ENCODE data around the gene KLF18.
"Not testable (repeated sequence)": the region's sequence is repeated elsewhere in the genome, so short reads cannot be mapped to it uniquely, and the experiment has no call there.

Gene KLF18

GRCh38 chr1:44120398-44120949 is 21.0 kb downstream of the KLF18 start:
- DNase-seq (ENCODE audit: low read depth in 3 of 3), result no peak

DNA sequence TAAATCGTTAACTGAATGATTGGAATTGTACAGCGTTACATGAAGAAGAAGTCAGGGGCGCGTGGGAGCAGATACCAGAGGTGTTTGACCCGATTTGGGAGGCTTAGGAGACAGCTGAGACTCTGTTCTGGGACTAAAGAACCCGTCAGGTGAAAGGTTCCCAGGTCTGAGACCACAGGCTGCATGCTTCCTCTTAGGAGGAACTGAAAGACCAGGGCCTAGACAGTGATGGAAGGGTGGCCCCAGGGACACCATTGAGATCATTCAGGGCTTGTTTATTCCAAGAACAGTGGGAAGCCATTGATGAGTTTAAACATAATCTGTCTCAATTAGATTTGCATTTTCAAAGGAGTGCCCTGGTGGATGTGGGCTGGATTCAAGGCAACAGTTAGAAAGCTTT is 21.9 kb downstream of the KLF18 start:
- no peak for DNase-seq (ENCODE audit: low read depth in 3 of 3)

DNA sequence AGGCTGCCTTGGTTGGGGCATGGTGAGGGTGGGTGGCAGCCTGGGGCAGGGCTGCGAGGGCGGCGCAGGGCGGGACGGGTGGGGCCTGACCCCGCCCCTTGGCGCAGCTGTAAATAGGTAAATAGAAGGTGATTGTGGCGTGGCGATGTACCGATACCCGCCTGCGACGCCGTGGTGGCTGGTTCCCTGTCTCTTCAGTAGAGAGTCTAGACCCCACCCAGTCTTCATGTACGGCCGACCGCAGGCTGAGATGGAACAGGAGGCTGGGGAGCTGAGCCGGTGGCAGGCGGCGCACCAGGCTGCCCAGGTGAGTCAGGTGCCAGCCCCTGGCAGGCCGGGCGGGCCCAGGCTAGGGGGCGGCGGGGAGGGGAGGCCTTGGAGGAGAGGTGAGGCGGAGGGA is 22.7 kb downstream of the KLF18 start, which contains the start of gene KLF17:
KLF17 (plus strand) TSS at position 140 of the 400 bp plus-strand sequence; CDS start at position 227, 87 bp downstream.
- no peak for DNase-seq (ENCODE audit: low read depth in 3 of 3)

DNA sequence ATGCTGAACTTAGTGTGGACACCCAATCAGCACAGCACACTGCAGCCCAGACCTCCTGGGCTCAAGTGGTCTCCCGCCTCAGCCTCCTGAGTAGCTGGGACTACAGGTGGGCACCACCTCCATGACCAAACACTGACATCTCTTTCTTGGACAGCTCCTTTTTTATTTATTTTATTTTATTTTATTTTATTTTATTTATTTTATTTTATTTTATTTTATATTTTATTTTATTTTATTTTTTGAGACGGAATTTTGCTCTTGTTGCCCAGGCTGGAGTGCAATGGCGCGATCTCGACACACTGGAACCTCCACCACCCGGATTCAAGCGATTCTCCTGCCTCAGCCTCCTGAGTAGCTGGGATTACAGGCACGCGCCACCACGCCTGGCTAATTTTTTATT is 24.2 kb downstream of the KLF18 start:
- DNase-seq (ENCODE audit: low read depth in 3 of 3), result not testable (repeated sequence)

GRCh38 chr1:44114098-44114497 is 27.3 kb downstream of the KLF18 start:
- no peak for DNase-seq (ENCODE audit: low read depth in 3 of 3)

DNA sequence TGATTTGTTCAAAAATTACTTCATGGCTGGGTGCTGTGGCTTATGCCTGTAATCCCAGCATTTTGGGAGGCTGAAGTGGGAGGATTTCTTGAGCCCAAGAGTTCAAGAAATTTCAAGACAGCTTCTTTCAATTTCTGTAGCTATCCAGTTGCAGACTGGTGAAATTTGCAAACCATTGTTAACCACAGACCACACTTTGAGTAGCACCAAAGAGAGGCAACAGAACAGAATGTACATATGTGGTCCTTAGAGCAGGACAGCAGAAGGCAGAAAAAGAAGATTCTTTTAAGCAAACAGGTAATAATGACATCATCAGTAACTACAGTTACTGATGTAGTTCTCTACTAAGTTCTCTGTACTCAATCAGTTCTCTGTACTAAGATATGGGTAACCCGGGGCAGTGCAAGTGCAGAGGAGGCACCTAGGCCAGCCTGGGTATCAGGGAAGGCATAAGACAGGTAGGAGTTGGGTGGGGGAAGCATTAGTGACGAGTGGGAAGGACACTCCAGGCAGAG is 28.3 kb downstream of the KLF18 start:
- no peak for DNase-seq (ENCODE audit: low read depth in 3 of 3)

DNA sequence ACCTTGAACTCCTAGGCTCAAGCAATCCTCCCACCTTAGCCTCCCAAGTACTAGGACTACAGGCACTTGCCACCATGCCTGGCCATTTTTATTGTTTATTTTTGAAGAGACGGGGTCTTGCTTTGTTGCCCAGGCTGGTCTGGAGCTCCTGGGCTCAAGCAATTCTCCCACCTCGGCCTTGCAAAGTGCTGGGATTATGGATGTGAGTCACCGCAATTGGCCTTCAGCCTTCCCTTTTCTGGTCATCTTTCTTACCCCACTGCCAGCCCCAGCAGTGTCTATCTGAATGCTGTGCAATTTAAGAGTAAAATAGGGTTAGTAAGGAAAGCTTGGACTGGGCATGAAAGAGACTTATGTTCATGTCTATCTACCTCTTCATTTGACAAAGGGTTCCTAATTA is 28.9 kb downstream of the KLF18 start:
- no peak for DNase-seq (ENCODE audit: low read depth in 3 of 3)

- no peak for DNase-seq (ENCODE audit: low read depth in 3 of 3)
Measured at GRCh38 chr1:44111861-44112260, 29.6 kb downstream of the KLF18 start.

DNA sequence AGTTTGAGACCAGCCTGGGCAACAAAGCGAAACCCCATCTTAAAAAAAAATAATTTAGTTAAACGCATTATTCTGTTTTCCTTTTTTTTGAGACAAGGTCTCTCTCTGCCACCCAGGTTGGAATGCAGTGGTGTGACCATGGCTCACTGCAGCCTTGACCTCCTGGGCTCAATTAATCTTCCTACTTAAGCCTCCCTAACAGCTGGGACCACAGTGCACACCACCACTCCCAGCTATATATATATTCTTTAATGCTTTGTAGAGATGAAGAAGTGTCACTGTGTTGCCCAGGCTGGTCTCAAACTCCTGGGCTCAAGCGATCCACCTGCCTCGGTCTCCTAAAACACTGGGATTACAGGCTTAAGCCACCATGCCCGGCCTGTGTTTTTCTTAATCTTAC is 30.5 kb downstream of the KLF18 start:
- no peak for DNase-seq (ENCODE audit: low read depth in 3 of 3)

DNA sequence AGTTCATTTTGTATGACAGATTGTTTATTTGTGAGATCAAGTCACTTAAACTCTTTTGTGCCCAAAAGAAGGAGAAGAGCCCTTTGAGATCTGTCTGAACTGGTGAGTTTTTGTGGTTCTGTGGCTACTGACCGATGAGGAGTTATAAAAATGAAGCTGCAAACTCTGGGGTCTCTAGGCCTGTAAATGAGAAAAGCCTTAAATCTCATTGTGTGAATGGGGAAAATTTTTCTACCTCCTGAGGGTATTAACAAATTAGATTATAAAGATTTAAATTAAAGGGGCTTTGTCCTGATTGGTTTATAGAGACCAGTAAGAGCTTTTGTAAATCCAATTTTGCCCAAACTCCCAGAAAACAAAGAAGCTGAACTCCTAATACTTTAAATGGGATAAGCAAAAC is 32.5 kb downstream of the KLF18 start:
- DNase-seq (ENCODE audit: low read depth in 3 of 3), result no peak

DNA sequence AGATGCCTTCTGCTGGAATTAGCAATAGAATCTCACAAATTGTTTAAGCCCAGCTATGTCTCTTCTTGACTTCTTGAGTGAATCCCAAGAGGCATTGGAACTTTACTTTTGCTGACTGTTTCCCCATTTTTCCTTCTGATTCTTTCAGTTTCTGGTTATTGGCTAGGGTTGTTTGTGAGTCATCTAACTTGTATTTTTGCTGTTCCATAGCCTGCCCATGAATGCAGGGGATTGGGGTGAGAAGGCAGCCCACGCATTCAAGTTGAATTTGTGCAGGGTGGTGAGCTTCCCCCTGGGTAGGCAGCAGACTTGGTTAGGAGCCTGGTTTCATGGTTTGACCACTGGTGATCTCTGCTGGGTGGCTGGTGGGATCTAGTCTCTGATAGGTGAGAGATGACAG is 33.2 kb downstream of the KLF18 start:
- no peak for DNase-seq (ENCODE audit: low read depth in 3 of 3)

DNA sequence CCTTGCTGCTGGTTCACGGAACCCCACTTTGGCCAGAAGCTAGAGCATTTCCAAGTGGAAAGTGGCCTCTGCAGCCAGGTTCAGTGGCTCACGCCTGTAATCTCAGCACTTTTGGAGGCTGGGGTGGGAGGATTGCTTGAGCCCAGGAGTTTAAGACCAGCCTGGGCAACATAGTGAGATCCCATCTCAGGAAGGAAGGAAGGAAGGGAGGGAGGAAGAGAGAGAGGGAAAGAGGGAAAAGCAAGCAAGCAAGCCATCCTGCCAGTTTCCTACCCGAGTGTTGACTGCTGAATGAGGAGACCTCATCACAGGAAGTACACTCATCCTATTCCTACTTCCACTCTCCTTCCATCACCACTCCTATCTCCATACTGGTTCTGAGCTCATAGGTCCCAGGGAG is 35.6 kb downstream of the KLF18 start:
- DNase-seq (ENCODE audit: low read depth in 3 of 3), result no peak

- no peak for DNase-seq (ENCODE audit: low read depth in 3 of 3)
Measured at GRCh38 chr1:44103270-44104131, 37.9 kb downstream of the KLF18 start.

GRCh38 chr1:44101328-44101727 is 40.1 kb downstream of the KLF18 start:
- no peak for DNase-seq (ENCODE audit: low read depth in 3 of 3)

GRCh38 chr1:44100183-44100868 is 41.1 kb downstream of the KLF18 start:
- no peak for DNase-seq (ENCODE audit: low read depth in 3 of 3)

- no peak for DNase-seq (ENCODE audit: low read depth in 3 of 3)
Measured at GRCh38 chr1:44094047-44094446, 47.4 kb downstream of the KLF18 start.

DNA sequence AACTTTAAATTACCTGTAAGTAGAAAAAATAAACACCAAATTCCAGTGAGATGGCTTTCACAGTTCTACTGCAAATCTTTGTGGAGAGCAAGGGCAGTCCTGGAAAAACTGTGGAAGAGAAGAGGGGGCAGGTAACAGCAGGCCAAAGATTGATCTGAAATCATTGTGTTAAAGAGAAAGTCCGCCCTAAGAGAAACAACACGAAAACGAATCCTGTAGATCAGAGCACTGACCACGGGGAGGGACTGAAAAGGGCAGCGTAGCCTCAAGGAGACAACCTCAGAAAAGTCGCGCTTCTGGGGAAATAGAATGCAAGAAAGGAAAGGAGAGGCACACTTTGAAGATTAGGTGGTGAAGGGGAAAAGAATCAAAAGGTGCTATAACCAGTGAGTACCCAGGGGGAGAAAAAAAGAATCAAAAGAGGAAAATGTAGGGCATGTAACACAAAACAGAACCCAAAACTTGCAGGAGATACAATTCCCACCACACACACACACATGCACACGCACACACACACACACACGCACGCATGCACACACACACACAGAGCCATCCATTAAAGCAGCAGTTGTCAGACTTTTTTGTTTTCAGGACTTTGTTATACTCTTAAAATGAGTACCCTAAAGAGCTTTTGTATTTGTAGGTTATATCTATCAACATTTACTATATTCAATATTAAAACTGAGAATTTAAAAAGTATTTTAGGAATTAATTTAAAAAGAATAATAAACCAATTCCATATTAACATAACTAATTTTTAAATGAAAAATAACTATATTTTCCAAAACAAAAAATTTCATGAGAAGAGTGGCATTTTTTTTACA is 50.8 kb downstream of the KLF18 start:
- DNase-seq (ENCODE audit: low read depth in 3 of 3), result no peak

DNA sequence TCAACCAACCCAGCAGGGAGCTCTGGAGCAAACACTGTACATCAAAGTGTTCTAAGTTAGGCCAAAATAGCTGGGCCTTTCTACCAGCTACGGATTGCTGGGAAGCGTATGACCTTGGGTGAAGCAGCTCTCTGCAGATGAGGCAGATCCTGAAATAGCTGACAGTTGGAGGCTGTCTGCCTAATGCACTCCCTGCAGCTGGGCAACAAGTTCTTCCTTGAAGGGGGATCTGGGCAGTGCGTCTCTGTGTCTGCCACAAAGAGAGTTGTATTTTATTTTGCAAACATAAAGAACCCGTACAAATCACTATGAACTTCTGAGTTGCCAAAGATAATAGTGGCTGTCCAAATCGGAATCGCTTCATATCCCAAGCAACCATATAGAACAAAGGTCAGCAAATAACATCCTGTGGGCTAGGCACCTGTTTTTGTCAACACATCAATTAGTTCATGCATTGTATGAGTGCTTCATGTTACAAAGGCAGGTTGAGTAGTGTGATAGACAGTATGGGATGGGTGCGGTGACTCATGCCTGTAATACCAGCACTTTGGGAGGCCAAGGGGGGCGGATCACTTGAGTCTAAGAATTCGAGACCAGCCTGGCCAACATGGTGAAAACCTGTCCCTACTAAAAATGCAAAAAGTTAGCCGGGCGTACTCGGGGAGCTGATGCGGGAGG is 51.9 kb downstream of the KLF18 start:
- DNase-seq (ENCODE audit: low read depth in 3 of 3), result no peak

Data from stimulated activated CD4-positive, alpha-beta T cell treated with anti-CD3 and anti-CD28 coated beads, TNF-alpha, amount 100 ng/mL, for 24 hours (primary cell).